Activated effector memory CD4-positive, alpha-beta T cell treated with Interleukin-2 at 50 U/mL for 16 hours (primary cell): ENCODE measurements around the gene FREY1.

Experiments
- DNase-seq: peaks from one replicate; pipeline ENCODE4 v3.0.0-alpha.2; 2020

Gene FREY1

DNA sequence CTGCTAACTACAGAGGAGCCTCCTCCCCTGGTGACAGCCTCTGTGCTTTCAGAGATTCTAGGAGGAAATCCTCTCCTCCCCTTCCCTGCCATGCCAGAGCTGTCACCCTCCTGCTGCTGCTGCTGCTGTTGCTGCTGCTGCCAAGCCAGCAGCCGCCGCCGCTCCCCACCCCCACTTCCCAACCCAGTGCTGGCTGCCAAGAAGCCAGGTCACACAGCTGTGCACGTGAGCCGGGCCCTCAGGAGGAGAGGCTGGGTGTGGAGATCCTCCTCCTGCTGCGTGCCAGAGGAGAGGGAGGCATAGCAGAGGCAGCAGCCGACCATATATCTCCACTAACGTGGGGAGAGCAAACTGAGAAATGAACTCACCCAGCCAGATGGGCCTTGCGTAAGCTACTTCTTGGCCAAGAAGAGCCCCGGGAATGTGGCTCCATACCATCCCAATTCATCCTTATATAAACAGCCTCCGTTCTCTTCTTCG lies 47.4 kb downstream of the FREY1 start:
- no peak for DNase-seq

DNA sequence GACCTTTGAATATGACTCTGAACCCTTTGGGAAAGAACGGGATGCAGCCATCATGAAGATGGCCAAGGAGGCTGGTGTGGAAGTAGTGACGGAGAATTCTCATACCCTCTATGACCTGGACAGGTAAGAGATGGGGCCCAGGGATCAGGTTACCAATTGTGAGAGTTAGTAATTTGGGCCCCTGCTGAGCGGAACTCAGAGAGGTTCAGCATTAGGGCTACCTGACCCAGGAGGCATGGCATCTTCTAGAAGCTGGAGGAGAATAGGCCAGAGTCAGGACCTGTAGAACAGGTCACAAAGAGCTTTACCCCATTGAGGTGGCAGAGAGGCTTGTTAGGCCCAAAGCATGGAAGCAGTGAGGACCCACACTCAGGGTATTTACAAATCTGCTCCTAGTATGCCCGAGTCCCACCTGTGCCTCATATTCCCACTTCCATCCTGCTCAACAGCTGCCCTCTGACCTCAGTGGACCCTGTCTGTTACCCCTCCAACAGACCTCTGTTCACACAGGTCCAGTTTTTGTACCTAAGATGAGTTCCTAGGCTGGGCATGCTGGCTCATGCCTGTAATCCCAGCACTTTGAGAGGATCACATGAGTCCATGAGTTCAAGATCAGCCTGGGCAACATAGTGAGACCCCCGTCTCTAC lies 48.2 kb downstream of the FREY1 start:
- DNase-seq = no peak

DNA sequence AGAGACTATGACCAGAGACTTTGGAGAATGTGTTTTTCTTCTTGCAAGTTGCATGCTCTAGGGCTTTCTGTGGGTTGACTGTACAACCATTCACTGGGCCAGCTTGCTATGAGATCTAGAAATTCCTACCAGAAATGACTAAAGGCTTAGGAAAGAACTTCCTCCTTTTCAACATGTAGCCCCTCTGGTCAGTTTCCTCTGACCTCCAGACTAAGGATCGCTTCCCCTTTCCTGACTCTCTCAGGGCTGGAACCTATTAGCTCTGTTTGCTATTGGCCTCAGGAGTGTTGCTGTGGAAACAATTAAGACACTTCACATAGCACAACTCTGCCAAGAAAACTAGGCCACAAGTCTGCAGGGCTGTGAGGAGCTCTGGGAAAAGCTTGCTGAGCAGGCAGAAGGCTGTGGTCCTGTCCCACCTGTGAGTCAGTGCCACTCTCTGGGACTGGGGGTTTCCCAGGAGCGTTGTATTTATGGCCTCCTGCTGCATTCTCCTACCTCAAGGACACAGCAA lies 49.1 kb downstream of the FREY1 start:
- DNase-seq = no peak
